HG03097 (cell line): ENCODE results near the gene PRKAG1.

Experiments
- ATAC-seq: cut with Tn5 transposase; IDR thresholded peaks from one replicate; pipeline ENCODE4 v1.9.1; 2021; ENCODE audit not compliant: unreplicated experiment, low FRiP score

The PRKAG1 gene

DNA sequence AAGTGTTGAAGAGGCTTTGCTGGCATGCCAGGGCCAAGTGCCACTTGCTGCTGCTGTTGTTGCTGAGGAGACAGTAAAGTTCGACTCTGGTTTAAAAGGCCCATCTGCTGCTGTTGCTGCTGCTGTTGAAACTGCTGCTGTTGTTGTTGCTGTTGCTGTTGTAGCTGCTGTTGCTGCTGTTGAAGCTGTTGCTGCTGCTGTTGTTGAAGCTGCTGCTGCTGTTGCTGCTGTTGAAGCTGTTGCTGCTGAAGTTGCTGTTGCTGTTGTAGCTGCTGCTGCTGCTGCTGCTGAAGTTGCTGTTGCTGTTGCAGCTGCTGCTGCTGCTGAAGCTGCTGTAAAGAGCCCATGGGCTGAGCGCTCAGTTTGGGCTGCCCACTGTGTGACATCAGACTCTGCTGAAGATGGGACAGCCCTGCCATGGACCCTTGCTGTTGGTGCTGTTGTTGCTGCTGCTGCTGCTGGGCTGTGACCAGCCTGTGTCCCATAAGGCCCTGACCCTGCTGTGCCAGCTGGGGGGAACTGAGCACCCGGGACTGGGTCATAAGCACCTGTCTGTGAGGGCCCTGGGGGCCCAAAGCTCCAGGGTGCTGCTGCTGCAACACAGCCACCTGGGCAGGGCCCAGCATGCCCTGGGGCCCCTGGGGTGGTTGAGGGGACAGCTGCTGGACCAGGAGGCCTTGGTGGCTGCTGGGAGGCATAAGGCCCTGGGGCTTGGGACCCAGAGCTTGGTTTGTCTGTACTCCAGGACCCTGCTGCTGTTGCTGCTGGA, 14.3 kb upstream of the PRKAG1 start:
- ATAC-seq, result no peak

DNA sequence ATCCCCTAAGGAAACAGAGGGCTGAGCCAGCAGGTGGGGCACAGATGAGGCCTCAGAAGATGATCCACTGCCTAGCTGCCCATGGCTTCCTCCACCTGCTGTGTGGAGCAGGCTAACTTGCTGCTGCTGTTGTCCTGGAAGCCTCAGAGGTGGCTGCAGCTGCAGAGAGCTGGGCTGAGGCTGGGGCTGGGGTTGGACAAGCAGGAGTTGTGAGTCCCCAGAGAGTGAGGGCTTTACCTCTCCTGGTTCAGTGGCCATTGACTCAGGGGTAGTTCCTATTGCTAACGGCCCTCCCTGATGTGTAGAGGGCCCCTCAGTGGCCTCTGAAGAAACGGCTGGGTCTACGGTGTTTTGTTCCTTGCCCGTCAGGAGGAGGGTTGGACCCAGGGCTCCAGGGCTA, 13.7 kb upstream of the PRKAG1 start:
- ATAC-seq, result no peak

DNA sequence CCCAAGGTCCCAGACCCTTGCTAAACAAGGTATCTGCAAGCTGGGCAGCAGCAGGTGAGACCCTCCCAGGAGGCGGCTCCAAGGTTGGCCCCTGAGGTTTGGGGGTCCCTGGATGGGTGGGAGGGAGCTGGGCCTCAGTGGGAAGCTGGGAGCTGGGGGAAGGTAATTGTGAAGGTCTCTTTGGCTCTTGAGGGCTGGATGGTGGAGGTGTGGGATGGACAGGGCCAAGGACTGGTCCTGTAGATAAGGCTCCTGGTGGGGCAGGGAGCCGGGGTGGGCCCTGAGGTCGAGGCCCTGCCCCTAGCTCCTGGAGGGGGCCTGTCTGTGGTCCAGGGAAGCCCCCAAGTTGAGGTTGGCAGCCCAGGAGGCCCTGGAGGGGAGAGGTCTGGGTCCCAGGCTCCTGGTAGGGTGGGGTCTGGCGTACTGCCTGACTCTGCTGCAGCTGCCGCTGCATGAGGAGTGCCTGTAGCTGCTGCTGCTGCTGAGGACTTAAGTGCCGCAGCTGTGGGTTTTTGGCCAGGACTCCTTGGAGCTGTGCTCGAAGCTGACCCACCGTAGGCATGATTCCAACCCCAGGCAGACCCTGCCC, 13.1 kb upstream of the PRKAG1 start:
- ATAC-seq, result no peak

DNA sequence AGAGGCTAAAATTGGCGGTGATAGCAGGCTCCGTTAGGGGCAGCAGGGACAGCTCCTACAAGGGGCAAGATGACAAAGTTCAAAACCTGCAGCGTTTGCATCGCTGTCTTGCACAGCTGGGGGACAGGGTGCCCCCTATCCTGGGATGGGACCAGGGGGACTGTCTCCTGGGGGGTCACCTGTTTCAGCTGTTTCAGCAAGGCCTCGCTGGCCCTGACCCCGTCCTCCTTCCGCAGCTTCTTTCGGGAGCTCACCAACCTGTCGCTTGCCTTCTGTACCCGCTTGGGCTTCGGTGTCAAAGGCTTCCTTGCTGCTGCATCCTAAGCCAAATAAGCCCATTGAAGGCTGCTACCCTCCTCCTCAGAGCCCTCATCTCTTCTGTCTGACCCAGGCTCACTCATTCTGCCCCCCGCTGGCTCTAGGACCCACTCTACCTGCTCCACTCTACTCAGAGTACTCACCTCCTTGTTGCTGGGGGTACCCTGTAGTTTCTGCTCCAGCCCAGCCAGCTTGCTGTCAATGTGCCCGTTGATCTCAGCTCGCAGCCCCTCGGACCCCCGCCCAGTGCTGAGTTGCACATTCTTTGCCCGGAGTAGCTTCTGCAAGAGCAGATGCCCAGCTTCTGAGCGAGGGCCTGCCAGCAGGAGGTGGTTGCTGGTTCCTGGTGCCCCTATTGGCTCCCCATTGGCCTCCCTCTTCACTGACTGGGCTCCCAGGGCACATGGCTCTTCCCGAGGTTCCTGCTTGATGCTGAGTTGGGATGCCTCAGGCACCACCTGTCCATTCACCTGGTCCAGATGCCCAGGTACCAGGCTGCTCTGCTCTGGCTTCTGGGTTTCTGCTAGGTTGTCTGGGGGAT, 12.4 kb upstream of the PRKAG1 start:
- ATAC-seq, result no peak

DNA sequence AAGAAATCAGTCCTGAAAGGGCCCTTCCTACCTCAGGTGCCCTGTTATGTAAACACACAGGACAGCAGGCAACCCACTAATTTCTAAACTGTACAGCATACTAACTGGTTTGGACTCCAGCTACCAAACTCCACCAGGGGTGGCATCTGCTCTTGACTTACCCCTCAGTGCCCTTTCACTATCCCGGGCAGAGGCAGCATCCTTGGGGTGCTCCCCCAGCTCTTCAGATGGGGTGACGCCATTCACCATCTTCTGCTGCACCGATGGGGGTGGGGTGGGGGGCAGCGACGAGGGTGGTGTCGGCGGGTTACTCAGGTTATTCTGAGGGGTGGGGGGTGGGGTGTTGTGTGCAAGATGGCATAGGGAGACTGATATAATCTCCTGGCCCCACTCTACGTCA, 11.5 kb upstream of the PRKAG1 start:
- no peak for ATAC-seq

DNA sequence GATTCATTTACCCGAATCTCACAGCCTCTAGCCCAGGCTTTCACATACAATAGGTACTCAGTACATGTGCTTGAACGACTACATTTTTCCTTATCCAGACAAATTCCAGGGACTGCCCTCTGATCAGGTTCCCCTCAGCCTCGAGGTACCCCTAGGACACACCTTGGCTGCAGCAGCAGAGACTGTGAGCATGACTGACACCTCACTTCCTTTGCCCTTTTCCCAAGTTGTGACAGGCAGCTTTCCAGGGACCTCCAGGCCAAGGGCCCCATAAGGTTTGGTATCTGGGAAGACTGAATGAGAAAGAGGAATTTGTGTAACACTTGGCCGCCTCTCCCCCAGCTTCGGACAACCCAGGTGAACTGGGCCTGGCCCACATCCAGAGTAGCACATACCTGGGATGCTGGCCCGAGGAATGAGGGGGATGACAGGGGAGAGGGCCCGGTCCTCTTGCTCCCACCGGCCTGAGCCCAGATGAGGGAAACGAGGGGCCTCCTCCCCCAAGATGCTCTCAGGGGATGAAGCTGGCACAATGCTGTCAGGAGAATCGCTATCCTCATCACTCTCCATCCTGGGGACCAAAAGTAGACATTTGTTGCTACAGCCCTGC, 10.2 kb upstream of the PRKAG1 start:
- no peak for ATAC-seq

DNA sequence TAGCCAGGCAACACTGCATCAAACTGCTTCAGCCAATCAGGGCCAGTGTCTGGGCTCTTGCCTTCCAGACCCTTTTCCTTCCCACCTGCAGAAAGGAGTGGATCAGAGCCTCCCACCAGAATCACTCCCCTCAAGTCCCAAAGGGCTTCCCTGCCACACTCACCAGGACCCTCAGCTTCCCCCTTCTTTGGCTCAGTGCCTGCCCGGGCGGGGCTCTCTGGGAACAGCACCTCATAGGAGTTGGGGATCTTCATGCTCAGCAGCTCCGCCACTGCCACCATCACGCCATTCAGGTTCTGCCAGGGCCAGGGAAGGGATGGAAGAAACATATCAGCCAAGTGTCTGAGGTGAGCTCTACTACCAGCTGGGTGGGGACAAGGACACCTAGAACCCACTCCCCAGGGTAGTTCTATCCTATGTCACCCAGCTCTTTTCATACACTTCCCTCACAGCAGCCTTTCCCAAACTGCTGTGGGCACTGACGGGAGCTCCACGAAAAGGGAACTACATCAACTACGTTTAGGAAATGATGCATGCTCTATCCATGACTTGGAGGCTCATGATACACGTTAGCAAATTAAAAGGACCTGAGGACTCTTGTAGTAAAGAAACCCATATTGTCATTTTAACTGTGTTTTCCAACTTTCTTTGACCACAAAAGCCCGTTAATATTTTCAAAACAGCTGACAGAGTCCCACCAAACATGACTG, 9.4 kb upstream of the PRKAG1 start:
- ATAC-seq, result no peak

DNA sequence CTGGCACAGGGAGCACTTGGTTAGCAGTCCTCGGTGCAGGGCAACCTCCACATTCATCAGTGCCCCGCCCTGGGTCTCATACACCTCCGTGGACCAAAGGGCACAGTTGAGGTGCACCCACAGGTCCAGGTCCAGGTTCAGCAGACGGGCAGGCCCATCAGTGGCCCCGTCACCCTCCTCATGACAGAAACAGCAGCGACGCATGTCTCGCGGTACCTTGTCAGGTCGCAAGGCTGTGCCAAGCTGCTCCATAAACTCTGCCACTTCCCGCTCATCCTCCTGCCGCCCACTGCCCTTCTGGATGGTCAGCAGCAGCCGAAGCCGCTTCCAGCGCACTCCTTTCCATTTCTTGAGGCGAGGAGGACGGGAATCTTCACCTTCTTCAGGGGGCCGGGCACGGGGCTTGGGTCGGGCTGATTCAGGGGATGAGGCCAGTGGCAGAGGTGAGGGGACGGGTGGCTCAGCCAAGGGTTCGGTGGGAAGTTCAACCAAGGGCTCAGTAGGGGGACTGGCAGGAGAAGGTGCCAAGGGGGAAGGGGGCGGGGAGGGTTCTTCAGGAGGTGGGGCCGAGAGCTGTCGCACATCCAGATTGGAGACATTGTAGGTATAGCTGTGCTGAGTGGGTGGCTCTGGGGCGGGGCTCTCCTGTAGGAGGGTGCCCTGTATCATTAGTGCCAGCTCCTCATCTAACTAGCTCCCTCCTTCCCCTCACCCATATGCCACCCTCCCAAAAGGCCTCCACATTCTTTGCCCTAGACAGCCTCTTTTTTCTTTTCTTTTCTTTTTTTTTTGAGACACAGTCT, 8.3 kb upstream of the PRKAG1 start:
- no peak for ATAC-seq

DNA sequence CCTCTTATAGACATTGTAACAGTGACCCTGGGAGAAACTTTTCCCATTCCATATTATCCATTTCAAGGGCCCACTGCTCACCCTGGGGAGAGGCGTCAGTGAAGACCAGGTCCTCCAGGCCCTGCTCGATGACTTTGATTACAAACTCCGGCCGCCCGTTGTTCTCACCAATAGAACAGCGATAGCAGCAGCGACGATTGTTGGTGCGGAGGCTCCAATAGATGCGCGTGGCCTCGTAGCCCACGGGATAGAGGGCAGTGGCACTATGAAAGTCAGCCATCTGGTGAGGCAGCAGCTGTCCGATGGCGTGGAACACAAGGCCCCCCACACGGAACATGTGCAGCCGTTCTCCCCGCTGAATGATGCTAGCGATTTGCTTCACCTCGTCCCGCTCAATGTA, 7.5 kb upstream of the PRKAG1 start:
- no peak for ATAC-seq

DNA sequence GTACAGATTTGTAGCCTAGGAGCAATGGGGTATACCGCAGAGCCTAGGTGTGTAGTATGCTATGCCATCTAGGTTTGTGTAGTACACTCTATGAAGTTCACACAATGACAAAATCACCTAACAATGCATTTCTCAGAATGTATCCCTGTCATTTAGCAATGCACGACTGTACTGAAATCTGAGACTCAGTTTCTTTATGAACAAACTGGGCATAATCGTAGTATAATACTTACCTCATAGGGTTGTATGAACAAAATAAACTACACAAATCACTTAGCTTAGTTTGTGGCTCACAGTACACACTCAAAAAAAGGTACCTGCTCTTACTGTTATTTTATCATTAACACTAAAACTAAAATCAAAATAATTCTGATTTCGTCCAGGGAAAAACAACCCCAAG, 6.9 kb upstream of the PRKAG1 start:
- no peak for ATAC-seq

DNA sequence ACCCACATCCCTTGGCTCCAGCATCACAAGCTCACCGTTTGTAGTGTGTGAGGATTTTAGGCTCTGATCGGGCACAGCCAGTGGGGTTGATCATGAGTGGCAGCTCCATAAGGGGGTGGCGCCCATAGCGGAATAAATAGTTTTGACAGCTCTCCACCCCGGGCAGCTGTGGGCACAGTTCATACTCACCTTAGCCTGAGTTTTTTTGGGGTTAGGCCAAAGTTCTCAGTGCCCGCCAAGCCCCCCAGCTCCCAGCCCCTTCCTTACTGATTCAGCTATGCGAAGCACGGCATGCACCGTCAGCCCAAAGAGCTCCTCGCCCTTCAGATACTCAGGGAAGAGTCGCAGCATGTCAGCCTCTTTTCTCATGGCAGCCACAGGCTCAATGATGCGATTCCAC, 6.0 kb upstream of the PRKAG1 start:
- no peak for ATAC-seq

DNA sequence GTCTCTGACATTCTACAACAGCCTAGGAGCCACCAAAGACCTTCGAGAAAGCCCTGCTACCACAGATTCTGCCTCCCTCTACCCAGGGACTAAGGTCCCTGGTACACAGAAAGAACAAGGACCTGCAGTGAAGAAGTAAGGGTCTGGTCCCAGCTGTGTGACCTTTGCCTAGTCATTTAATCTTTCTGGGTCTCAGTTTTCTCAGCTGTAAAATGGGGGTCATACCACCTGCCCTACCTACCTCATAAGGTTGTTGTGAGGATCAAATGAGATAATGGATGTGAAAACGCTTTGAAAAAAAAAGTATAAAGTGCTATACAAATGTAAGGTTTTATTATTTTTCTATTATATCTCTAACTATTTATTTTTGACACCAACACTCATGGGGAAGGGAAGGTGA, 5.2 kb upstream of the PRKAG1 start:
- ATAC-seq, result no peak

DNA sequence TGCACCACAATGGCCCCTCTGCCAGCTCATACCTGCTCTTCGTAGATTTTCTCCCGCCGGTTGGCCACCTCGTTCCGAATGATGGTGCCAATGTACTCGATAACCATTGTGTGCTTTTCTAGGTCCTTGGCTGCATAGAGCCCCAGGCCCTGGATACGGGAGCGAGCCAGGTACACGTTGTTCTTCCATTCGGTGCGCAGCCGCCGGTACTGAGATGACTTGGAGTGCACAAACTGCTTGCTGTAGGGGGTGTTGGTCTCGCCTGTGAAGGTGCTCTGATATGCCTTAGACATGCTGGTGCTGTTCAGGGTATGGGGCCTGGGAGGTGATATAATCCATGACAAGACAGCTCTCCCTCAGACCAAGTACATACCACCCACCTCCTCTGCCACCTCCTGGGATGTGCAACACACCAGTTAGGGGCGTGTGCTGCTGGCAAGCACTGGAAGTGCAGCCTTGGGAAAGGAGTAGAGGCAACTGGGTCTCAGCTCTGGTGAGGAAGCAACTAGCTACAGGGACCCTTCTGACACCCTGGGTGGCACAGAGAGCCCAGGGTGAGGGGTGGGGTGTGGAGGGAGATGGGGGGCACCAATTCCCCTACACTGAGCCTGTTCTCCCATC, 4.1 kb upstream of the PRKAG1 start:
- no peak for ATAC-seq

DNA sequence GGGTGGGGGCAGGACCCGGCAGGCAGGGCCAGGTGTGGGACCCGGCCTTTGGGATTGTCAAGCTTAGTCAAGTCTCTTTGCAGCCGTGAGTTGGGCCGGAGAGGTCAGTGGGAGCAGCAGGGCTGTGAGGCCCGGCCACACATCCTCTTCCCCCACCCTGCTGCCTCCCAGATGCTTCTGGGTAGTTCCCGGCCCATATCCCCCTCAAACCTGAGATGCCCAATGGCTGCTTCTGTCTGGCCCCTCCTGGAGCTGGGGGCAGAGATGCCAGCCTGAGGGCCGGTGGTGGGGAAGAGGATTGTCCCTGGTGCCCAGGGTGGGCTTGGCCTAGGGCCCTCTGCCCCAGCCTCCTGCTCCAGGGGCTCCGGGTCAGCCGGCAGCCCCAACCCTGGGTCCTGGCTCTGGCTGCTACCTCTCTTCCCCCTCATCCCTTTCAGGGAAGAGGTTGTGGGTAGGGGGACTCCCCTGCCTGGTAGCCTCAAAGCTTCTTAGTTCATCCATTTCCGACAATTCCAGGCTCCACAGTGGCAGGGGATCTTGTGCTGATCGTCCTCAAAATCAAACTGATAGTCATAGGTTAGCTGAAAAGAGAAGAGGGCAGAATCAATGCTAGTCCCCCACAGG, 2.8 kb upstream of the PRKAG1 start:
- no peak for ATAC-seq

DNA sequence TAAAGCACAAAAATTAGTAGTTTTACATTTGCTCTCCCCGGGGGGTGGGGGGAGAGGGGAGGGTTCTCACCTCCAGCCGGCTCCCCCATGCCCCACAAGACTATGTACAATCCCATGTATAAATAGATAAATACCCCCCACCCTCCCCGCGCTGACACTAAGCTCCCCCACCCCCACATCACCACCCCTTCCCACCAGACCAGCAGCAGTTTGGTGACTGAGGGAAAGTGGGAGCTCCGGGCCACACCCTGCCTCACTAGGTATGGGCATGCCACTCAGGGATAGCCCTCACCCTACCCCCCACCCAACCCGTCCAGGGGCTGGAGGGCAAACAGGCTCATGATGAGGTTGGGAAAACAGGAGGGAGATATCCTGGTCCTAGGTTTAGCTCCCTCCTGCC, 1.9 kb upstream of the PRKAG1 start:
- ATAC-seq, result no peak

DNA sequence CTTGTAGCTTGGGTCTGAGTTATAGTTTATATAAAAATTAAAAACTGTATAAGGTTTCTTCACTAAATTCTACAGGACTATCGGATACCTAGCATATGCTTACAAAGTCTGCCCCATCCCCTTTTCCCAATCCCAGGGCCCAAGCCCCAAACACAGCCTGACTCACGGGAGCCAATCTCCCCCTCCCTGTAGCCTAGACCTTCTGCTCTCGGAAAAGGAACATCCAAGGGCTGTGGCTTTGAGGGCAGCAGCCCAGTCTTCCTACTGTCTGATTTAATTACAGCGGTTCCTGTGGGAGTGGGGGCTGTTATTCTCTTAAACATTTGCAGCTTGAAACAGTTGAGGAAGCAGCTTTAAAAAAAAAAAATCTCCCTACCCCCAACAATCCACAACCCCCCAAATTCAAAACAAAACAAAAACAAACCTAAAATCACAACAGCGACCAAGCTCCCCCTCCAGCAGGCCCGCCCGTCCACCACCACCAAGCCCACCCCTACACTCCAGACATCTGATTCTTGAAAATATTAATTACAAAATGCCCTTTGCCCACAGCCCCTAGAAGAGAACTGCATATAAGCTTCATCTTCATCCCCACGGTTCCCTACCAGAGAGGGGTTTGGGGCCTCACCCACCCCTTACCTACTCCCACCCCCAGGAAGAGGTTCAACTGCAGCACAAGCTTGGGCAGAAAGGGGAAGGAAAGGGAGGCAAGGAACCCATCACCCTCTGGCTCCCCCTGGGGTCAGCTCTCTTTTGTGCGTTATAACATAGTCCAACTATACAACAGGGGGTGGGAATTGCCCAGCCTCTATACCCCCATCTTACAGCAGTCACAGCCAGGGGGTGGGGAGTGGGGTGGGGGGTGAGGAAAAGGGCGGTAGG, 1.1 kb upstream of the PRKAG1 start:
- ATAC-seq, result no peak

DNA sequence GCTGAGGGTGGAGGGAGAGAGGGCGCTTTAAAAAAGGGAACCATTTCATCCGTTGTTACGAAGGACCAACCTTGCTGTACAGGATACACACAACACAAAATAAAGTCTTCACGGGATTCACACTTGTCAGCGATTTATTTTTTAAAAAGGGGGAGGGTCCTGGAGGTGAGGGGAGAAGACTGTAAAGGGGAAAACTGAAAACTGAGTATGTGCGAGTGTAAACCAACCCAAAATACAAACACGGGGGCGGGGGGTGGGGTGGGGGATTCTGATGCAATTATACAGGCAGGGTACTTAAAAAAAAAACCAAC, 499 bp upstream of the PRKAG1 start:
- ATAC-seq, result no peak

DNA sequence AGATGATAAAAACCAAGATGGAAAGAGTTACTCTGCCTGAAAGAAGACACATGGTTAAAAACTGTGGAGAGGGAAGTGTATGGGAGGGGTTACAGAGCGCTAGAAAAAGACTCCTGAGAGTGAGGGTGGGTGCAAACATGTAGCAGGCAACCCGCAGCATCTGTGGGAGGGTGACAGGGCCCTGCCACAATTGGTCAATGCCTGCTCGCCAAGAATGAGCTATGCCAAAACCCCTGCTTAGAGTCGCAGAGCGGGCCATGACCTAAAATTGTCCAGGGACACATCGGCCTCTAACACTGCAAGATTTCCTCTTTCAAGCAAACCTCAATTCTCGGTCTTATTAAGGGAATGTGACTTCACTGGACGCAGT, 700 bp downstream of the PRKAG1 start:
- ATAC-seq, result peak; percentile 10
